Vagina (tissue), 2 donors: Measurements from ENCODE around the gene MRFAP1L1. TPM values are rescaled to one million over a fixed set of nuclear protein-coding genes. Genes with fewer than 3 reads are reported as not detected.

Experiments used
- DNase-seq, 2 donors: peaks; one replicate each; pipeline ENCODE4 v3.0.0-alpha.2; 2017; ENCODE audit errors: extremely low spot score in 2 of 2
- H3K27ac ChIP-seq: fragments of 200-600 bp; sonication (generic); one replicate; pipeline ENCODE4 v1.5.1; 2019
- H3K27me3 ChIP-seq: fragments of 200-600 bp; sonication (generic); one replicate; pipeline ENCODE4 v1.5.1; 2019
- H3K36me3 ChIP-seq, 2 donors: fragments of 200-600 bp; sonication (generic); one replicate each; pipeline ENCODE4 v1.5.1; 2017 to 2019
- H3K4me1 ChIP-seq: fragments of 200-600 bp; sonication (generic); one replicate; pipeline ENCODE4 v1.5.1; 2019
- H3K4me3 ChIP-seq, 2 donors: fragments of 200-600 bp; sonication (generic); 1 replicate in 1 of 2; 2 replicates in 1 of 2; pipeline ENCODE4 v1.5.1; 2016 to 2019
- H3K9me3 ChIP-seq: fragments of 200-600 bp; sonication (generic); one replicate; pipeline ENCODE4 v1.5.1; 2019
- CTCF ChIP-seq, 3 experiments: fragments of 450-650 bp in 2 of 3; fragments of 200-600 bp in 1 of 3; sonication (generic) in 1 of 3; IDR thresholded peaks; one replicate each; pipeline ENCODE4 v1.5.1; 2017 to 2019; ENCODE audit warnings: antibody characterized with exemption in 3 of 3, mild to moderate bottlenecking in 2 of 3, moderate library complexity in 2 of 3
- POLR2A ChIP-seq, 2 donors: fragments of 450-650 bp; IDR thresholded peaks; one replicate each; pipeline ENCODE4 v1.6.1; 2017; ENCODE audit warnings: antibody characterized with exemption in 2 of 2, mild to moderate bottlenecking in 2 of 2, moderate library complexity in 2 of 2
- POLR2AphosphoS5 ChIP-seq, 2 donors: sonication (generic); formaldehyde crosslinking; IDR thresholded peaks; one replicate each; pipeline ENCODE4 v1.9.0; 2017; ENCODE audit warnings: antibody characterized with exemption in 2 of 2, mild to moderate bottlenecking in 2 of 2, low read depth in 1 of 2; ENCODE audit not compliant: insufficient read depth in 1 of 2
- intact Hi-C: fragments of 100-400 bp; cut with DNase I; formaldehyde crosslinking; loops from one replicate; pipeline ENCODE4 v1.15.1; 2023
- total RNA-seq: library from RNA; depleted of rRNA; stranded (reverse); fragments of >200 nt; gene quantifications from one replicate; pipeline ENCODE4 v1.2.3, GENCODE V29; 2016

The MRFAP1L1 gene
- total RNA-seq, 1 donor from 2014 or later = 73.9 TPM

DNA sequence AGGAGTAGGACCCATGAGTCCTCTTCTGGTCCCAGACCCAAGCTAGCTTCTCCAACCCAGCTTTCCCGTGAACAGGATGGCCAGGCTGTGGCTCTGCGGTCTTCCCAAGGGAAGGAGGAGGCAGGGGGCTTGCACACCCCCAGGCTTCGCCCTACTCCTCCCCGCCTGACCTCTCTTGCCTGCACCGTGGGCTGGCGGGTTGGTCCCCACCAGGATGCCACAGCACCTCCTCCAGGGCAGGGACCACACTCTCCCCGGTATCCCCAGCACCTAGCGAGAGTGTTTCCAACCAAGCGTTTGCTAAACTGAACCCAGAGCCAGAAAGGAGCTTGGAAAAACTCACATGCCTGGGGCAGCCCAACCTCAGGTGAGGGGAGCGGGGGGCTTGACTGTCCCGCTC, 25.0 kb downstream of the MRFAP1L1 start:
- Histone ChIP-seq H3K27me3 (no peaks in the 10 kb centered on the region), H3K27ac (no peak overlapping the region), H3K36me3 (no peaks in the 10 kb centered on the region), H3K9me3 (no peaks in the 10 kb centered on the region), H3K4me1 (peaks cover 15% of the 10 kb centered on the region), H3K4me3 (no peak overlapping the region)
- TF ChIP-seq CTCF (IDR thresholded peaks at IDR 0.05) (no peak), POLR2A (IDR thresholded peaks at IDR 0.05) (no peak), POLR2AphosphoS5 (IDR thresholded peaks at IDR 0.05; ENCODE audit: insufficient read depth in 1 of 2, low read depth in 1 of 2) (no peak)
- intact Hi-C loops = no loop called here
- DNase-seq = no peak

GRCh38 chr4:6682862-6683590, 26.6 kb downstream of the MRFAP1L1 start:
- Histone ChIP-seq H3K36me3 (no peaks in the 10 kb centered on the region), H3K4me1 (no peaks in the 10 kb centered on the region), H3K27me3 (no peaks in the 10 kb centered on the region), H3K9me3 (no peaks in the 10 kb centered on the region), H3K27ac (no peak overlapping the region), H3K4me3 (no peak overlapping the region)
- DNase-seq = no peak
- intact Hi-C loops = no loop called here
- no peak for TF ChIP-seq CTCF (IDR thresholded peaks at IDR 0.05)
- TF ChIP-seq POLR2AphosphoS5 (IDR thresholded peaks at IDR 0.05; ENCODE audit: insufficient read depth in 1 of 2, low read depth in 1 of 2) = no peak
- no peak for TF ChIP-seq POLR2A (IDR thresholded peaks at IDR 0.05)

GRCh38 chr4:6681191-6681590, 28.5 kb downstream of the MRFAP1L1 start:
- TF ChIP-seq POLR2A (IDR thresholded peaks at IDR 0.05) (no peak), CTCF (IDR thresholded peaks at IDR 0.05) (no peak), POLR2AphosphoS5 (IDR thresholded peaks at IDR 0.05; ENCODE audit: insufficient read depth in 1 of 2, low read depth in 1 of 2) (no peak)
- no peaks in the 10 kb centered on the region for H3K27me3 ChIP-seq
- no peaks in the 10 kb centered on the region for H3K36me3 ChIP-seq
- H3K9me3 ChIP-seq = no peaks in the 10 kb centered on the region
- H3K4me3 ChIP-seq = no peak overlapping the region
- H3K27ac ChIP-seq = no peak overlapping the region
- H3K4me1 ChIP-seq = peaks cover 13% of the 10 kb centered on the region
- DNase-seq = no peak
- intact Hi-C loops = no loop called here

- Histone ChIP-seq H3K9me3 (no peaks in the 10 kb centered on the region), H3K27me3 (no peaks in the 10 kb centered on the region), H3K4me3 (no peak overlapping the region), H3K27ac (no peak overlapping the region), H3K36me3 (no peaks in the 10 kb centered on the region), H3K4me1 (peaks cover 20% of the 10 kb centered on the region)
- DNase-seq = no peak
- TF ChIP-seq POLR2A (IDR thresholded peaks at IDR 0.05) = no peak
- no peak for TF ChIP-seq POLR2AphosphoS5 (IDR thresholded peaks at IDR 0.05; ENCODE audit: insufficient read depth in 1 of 2, low read depth in 1 of 2)
- no peak for TF ChIP-seq CTCF (IDR thresholded peaks at IDR 0.05)
- intact Hi-C loops = no loop called here
These were observed 29.2 kb downstream of the MRFAP1L1 start for GRCh38 chr4:6680372-6681034.
